ENCODE results near the gene SCLT1.

DNA sequence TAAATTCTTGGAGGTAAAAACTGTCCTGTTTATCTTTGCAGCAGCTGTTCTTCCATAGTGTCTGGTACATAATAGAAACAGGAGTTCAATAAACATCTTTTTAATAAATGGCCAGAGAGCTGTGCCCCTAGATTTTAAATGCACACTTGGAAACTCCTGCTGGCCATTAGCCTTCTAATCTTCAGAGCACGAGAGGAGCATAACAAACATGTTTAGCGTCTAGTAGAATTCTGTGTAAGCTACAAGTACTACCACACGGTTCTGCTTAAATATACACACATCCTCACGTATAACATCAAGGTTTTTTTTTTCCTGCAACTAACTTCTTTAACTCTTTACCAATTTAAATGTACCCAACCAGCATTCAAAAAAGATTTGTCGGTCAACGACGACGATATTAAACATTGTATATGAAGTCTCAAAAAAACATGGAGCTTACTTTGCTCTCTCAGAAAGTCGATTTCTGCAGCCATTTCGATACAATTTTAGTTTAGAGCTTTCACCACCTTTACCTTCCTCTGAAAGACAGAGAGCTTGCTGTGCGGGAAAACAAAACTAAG lies 628 bp downstream of the SCLT1 start:
- TF ChIP-seq, protein P1, sequence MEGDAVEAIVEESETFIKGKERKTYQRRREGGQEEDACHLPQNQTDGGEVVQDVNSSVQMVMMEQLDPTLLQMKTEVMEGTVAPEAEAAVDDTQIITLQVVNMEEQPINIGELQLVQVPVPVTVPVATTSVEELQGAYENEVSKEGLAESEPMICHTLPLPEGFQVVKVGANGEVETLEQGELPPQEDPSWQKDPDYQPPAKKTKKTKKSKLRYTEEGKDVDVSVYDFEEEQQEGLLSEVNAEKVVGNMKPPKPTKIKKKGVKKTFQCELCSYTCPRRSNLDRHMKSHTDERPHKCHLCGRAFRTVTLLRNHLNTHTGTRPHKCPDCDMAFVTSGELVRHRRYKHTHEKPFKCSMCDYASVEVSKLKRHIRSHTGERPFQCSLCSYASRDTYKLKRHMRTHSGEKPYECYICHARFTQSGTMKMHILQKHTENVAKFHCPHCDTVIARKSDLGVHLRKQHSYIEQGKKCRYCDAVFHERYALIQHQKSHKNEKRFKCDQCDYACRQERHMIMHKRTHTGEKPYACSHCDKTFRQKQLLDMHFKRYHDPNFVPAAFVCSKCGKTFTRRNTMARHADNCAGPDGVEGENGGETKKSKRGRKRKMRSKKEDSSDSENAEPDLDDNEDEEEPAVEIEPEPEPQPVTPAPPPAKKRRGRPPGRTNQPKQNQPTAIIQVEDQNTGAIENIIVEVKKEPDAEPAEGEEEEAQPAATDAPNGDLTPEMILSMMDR (conservative IDR thresholded peaks at IDR 0.05; ENCODE audit: low read depth, low read length), result no peak
- TF ChIP-seq EZH2 (IDR thresholded peaks at IDR 0.05; ENCODE audit: low read length, unreplicated experiment) (no peak), EZH2phosphoT487 (IDR thresholded peaks at IDR 0.05; ENCODE audit: borderline replicate concordance, low read length) (no peak)

All from PC-3 (cell line).